TTC549 (cell line): Measurements from ENCODE around the gene MINAR2.

ENCODE experiments used
- FAIRE-seq: peaks from 2 replicates; lab custom pipeline; 2012; peaks lifted over from hg19 to GRCh38; lab: Jason Lieb, UNC

MINAR2 gene

GRCh38 chr5:129771058-129771838, 23.4 kb downstream of the MINAR2 start:
- peak; percentile 39 for FAIRE-seq

DNA sequence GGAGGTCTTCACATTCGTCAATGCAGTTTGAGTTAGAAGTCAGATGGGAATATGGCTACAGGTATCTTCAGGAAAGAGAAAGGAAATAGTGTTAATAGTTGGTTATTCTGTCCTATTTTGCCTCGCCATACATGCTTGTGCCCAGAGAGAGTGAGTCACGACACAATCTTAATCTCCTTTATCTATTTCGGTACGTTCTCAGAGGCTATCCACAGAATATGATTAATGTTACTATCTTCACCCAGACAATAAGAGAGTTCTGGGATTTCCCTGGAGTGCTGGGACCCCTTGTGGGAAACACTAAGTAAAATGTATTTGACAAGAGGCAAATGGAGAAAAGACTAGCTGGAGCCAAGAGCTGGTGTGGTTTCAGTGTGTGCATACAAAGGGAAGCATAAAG, 25.5 kb downstream of the MINAR2 start:
- no peak for FAIRE-seq

DNA sequence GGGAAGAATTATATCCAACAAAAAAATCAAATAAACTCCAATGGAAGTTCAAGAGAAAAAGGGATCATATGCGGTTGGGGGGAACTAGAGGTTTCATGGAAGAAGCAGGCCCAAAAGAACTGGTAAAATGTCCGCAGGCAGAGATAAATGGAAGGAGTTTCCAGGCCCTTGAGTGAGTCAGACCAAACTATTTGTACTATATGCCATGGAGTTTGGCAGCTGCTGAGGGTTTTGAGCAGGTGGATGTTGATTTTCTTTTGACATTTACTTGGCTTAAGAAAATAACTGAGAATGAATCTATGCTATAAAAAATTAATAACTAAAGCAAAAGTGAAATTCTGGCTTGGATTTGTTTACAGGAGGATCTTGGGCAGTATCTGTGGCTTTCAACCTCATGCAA, 33.7 kb downstream of the MINAR2 start:
- no peak for FAIRE-seq

DNA sequence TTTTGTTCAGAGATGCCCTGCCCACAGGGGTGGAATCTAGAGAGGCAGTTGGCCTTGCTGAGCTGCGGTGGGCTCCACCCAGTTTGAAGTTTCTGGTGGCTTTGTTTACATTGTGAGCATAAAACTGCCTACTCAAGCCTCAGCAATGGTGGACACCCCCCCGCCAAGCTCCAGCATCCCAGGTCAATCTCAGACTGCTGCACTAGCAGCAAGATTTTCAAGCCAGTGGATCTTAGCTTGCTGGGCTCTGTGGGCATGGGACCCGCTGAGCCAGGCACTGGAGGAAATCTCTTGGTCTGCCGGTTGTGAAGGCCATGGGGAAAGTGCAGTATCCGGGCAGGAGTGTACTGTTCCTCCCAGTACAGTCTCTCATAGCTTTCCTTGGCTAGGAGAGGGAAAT, 55.5 kb downstream of the MINAR2 start:
- FAIRE-seq = no peak

- FAIRE-seq = no peak
Measured at GRCh38 chr5:129804705-129805104, 56.8 kb downstream of the MINAR2 start.

- no peak for FAIRE-seq
Measured at GRCh38 chr5:129807162-129807814, 59.4 kb downstream of the MINAR2 start.
